NOMO-1 (cell line): ENCODE results near the gene IRS1.
A peak's percentile ranks its signal among the peaks of the same experiment; 100 is the strongest.

Experiments
- DNase-seq, 2 experiments: peaks; one replicate each; lab custom pipeline; 2025; ENCODE audit not compliant: unreplicated experiment in 2 of 2; lab: John Stamatoyannopoulos, UW

Gene IRS1

DNA sequence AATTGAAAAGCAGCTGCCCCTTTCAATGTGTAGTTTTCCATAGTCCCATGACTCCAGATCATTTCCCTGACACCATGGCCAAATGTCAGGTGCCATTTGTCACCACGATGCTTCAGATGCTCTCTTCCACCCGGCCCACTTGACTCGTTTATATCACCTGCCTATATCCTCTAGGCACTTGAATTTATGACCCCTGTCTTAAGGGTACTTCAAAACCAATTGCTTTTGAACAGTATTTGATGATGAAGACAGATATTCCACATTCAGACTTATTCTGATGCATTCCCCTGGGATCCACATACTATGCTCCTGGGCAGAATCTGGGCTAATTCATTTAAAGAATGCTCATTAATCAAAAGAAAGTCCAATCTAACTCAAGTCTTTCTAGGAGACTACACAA, 19.3 kb upstream of the IRS1 start:
- DNase-seq, result no peak

- no peak for DNase-seq
These were observed 13.6 kb upstream of the IRS1 start for GRCh38 chr2:226813148-226813701.

- no peak for DNase-seq
These were observed 3.8 kb upstream of the IRS1 start for GRCh38 chr2:226803410-226803809.

GRCh38 chr2:226802573-226802972, 3.0 kb upstream of the IRS1 start:
- peak; percentile 48 to 77 for DNase-seq

- DNase-seq, result no peak
These were observed 1.5 kb upstream of the IRS1 start for GRCh38 chr2:226800941-226801784.

GRCh38 chr2:226799976-226800940, 638 bp upstream of the IRS1 start:
- DNase-seq, result no peak

GRCh38 chr2:226798422-226799210, 1.0 kb downstream of the IRS1 start:
- no peak for DNase-seq

- DNase-seq, result no peak
These were observed 1.6 kb downstream of the IRS1 start for GRCh38 chr2:226797989-226798421.

DNA sequence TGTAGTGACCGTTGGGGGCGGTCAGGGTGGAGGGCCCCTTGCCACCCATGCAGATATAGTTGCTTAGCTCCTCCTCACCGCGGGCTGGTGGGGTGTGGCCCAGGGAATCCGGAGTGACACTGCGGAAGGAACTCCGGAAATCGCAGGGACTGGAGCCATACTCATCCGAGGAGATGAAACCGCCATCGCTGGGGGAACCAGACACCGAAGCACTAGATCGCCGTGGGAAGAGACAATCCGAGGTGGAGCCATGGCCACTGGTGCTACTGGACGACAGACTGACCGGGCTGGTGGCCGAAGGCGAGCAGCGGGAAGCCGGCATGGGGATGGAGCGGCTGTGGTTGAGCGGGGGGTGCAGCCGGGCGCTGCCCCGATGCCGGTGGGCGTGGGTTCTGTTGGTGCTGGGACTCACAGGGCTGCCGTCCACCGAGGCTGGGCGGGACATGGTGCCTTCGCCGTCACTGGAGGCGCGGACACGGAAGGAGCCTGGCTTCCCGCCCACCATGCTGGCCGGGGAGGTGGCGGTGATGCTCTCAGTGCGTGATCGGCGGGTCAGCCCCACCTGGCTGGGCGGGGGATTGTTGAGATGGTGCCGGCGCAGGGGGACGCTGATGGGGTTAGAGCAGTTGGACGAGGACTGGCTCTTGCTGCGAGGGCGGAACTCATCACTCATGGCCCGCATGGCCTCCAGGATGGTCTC, 2.2 kb downstream of the IRS1 start:
- no peak for DNase-seq

DNA sequence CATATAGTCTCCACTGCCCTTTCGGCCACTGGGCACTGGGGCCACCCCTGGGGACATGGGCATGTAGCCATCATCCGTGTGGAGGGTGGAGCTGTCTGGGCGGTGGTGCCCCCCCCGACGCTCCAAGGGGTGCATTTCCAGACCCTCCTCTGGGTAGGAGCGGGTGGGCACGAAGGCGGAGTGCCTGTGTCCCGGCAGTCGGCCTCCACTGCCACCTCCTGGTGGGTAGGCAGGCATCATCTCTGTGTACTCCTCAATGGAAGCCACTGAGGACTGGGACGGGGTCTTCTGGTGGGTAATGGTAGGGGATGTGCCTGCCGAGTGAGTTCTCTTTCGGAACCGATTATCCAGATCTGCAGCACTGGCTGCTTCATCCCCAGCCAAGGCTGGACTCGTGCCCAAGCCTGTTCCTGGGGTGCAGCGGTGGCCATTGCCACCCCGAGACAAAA, 2.8 kb downstream of the IRS1 start:
- no peak for DNase-seq

GRCh38 chr2:226796012-226796839, 3.4 kb downstream of the IRS1 start:
- DNase-seq, result no peak

DNA sequence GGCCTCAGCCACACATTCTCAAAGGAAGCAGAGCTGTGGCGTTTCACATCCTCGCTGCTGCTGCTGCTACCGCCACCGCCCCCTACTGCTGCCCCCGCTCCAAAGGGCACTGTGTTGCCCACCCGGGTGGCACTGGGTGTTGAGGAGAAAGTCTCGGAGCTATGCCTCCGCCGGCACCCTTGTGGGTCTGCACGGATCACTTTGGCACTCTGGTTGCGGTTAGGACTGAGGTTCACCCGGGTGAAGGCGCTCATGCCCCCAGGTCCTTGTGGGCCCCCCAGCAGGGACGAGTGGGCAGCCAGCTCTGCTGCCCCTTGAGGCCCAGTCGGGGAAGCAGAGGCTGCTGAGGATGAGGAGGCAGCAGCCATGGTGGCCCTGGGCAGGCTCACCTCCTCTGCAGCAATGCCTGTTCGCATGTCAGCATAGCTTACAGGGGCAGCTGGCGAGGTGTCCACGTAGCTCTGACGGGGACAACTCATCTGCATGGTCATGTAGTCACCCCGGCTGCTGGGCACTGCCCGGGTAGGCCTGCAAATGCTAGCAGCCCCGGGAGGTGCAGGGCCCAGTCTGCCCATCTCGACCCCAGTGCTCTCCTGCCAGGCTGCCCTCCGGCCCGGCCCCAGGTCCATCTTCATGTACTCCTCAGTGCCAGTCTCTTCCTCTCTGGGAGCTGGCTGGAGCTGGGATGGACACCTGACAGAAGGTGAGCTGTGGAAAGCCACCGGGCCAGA, 4.2 kb downstream of the IRS1 start:
- DNase-seq, result no peak

- DNase-seq, result no peak
These were observed 4.9 kb downstream of the IRS1 start for GRCh38 chr2:226794751-226795171.

DNA sequence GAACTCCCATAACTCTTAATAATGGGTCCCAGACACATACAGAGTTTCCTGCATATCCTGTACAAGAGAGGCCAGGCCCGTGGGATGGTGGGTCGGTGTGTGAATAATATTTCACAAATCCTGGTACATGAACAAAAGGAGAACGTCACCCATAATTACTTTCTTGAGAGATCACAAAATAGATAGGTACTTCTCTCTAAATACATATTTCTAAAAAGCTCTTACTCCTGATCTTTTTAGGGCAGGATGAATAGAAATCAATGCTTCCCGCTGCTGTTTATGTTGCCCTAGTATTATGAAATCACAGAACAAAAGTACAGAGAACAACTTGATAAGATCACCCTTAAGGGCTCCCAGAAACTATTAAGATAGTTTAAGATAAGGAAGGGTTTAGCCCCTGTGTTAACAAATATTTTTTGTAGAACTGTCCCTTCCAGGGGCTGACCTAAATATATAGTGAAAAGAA, 5.4 kb downstream of the IRS1 start:
- DNase-seq, result no peak

GRCh38 chr2:226793646-226794045, 6.0 kb downstream of the IRS1 start:
- no peak for DNase-seq

DNA sequence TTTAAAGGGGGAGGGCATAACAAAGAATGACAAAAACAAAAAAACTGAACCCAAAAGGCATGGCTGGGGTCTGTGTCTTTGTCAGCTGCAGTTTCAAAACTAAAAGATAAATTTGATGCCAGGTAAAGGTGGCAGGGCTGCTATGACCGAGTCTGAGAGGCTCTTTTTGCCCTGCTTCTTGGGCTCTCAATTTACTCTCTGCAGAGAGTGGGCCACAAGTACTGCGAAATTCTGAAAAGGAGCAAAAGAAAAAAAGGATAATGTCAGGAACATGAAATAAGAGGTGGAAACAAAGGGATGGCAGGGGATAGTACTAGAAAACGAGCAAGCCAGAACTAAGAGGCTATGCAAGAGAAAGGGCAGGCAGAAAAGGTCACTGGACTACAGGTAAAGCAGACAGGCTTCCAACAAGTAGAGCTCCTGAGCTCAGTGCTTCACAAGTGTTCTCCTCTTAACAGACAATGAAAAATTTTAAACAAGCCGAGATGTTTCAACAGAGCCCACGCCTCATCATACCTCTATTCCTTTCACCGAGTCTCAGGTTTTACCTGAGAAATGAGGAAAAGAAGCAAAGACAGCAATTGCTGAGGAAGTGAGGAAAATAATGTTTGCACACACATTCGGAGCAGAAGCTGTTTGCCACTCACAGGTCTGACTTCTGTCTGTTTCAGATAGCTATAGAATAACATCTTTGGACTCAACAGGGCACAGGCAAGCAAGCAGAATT, 7.3 kb downstream of the IRS1 start:
- no peak for DNase-seq

GRCh38 chr2:226791487-226792081, 8.0 kb downstream of the IRS1 start:
- DNase-seq, result peak; percentile 78 to 92
